ENCODE data around the gene FRMD1.

DNA sequence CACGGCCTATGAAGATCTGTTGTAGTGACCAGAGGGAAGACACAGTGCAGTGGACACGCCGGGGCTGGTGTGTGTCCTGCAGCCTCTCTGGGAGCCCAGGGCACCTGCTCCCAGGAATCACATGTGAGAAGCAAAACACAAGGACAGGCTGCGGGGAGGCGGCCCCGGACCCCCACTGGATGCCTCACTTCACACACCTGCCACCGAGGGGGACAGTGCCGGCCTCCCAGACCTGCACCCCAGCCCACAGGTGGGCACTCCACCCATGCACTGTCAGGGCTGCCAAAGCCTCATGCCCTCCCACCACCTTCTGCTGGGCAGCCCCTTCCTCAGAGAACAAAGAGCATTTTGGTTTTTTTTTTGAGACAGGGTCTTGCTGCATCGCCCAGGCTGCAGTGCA, 27.4 kb downstream of the FRMD1 start:
- TF ChIP-seq, protein P1, sequence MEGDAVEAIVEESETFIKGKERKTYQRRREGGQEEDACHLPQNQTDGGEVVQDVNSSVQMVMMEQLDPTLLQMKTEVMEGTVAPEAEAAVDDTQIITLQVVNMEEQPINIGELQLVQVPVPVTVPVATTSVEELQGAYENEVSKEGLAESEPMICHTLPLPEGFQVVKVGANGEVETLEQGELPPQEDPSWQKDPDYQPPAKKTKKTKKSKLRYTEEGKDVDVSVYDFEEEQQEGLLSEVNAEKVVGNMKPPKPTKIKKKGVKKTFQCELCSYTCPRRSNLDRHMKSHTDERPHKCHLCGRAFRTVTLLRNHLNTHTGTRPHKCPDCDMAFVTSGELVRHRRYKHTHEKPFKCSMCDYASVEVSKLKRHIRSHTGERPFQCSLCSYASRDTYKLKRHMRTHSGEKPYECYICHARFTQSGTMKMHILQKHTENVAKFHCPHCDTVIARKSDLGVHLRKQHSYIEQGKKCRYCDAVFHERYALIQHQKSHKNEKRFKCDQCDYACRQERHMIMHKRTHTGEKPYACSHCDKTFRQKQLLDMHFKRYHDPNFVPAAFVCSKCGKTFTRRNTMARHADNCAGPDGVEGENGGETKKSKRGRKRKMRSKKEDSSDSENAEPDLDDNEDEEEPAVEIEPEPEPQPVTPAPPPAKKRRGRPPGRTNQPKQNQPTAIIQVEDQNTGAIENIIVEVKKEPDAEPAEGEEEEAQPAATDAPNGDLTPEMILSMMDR (IDR thresholded peaks at IDR 0.05; ENCODE audit: extremely low read depth in 1 of 2, insufficient read depth in 1 of 2, low read depth in 1 of 2, low read length in 2 of 2), result no peak
- TF ChIP-seq POLR2AphosphoS5 (IDR thresholded peaks at IDR 0.05; ENCODE audit: insufficient read depth, low read depth, low read length) (no peak), POLR2A (IDR thresholded peaks at IDR 0.05; ENCODE audit: low read depth, low read length) (no peak), GATA2 (IDR thresholded peaks at IDR 0.05; ENCODE audit: insufficient read depth, insufficient read length, low read depth, low read length) (no peak)
- TF ChIP-seq, protein P2, sequence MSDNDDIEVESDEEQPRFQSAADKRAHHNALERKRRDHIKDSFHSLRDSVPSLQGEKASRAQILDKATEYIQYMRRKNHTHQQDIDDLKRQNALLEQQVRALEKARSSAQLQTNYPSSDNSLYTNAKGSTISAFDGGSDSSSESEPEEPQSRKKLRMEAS (IDR thresholded peaks at IDR 0.05; ENCODE audit: insufficient read depth, insufficient read length), result no peak
